ENCODE data around the gene NEGR1. TPM values are rescaled to one million over a fixed set of nuclear protein-coding genes. Genes with fewer than 3 reads are reported as not detected.

NEGR1 gene
- total and polyA plus RNA-seq, 2 experiments from 2014 or later: 0.57 to 0.94 TPM

GRCh38 chr1:71448444-71448843 lies 833.9 kb downstream of the NEGR1 start:
- ATAC-seq: no peak
- no peaks in the 10 kb centered on the region for H3K79me2 ChIP-seq (replicated peaks; ENCODE audit: insufficient read depth)
- no peaks in the 10 kb centered on the region for H3K9me3 Mint-ChIP-seq
- no peaks in the 10 kb centered on the region for H3K9me2 ChIP-seq (ENCODE audit: insufficient read depth)
- H3K27ac Mint-ChIP-seq: no peak overlapping the region
- no peak overlapping the region for H3K4me2 ChIP-seq
- H3K36me3 Mint-ChIP-seq (ENCODE audit: low read depth): no peaks in the 10 kb centered on the region
- H3K27me3 ChIP-seq (ENCODE audit: insufficient read depth): no peaks in the 10 kb centered on the region
- H3K4me1 ChIP-seq (ENCODE audit: insufficient read depth): no peaks in the 10 kb centered on the region
- H3K27ac ChIP-seq (ENCODE audit: low read depth): no peak overlapping the region
- H3K4me3 ChIP-seq: no peak overlapping the region
- no peaks in the 10 kb centered on the region for H3K36me3 ChIP-seq (ENCODE audit: insufficient read depth)
- no peaks in the 10 kb centered on the region for H3F3A ChIP-seq (replicated peaks; ENCODE audit: low read depth)
- DNase-seq (ENCODE audit: low spot score): no peak
- H3K4me1 Mint-ChIP-seq: no peaks in the 10 kb centered on the region; the same call in 2 of the 3 replicates
- H3K4me3 Mint-ChIP-seq: no peak overlapping the region
- no peaks in the 10 kb centered on the region for H4K20me1 ChIP-seq (replicated peaks; ENCODE audit: insufficient read depth)
- no peak overlapping the region for H2AFZ ChIP-seq
- no peak for TF ChIP-seq ZNF462 (CRISPR knock-in tag; IDR thresholded peaks at IDR 0.05)
- no peak for TF ChIP-seq NANOG (IDR thresholded peaks at IDR 0.05; ENCODE audit: borderline replicate concordance)
- no peak for TF ChIP-seq JUNB (IDR thresholded peaks at IDR 0.05; ENCODE audit: unreplicated experiment)
- no peak for TF ChIP-seq POLR2AphosphoS5 (IDR thresholded peaks at IDR 0.05; ENCODE audit: low read depth)
- TF ChIP-seq ZNF114 (CRISPR knock-in tag; IDR thresholded peaks at IDR 0.05): no peak
- TF ChIP-seq STAT1 (IDR thresholded peaks at IDR 0.05; ENCODE audit: unreplicated experiment): no peak
- no peak for TF ChIP-seq EZH2phosphoT487 (IDR thresholded peaks at IDR 0.05; ENCODE audit: unreplicated experiment)
- no peak for TF ChIP-seq ETS1 (IDR thresholded peaks at IDR 0.05)
- TF ChIP-seq CTCF (conservative IDR thresholded peaks at IDR 0.05; ENCODE audit: low read depth in 2 of 2): no peak
- no peak for TF ChIP-seq EZH2 (IDR thresholded peaks at IDR 0.05; ENCODE audit: low read depth, unreplicated experiment)
- TF ChIP-seq REST (IDR thresholded peaks at IDR 0.05; ENCODE audit: unreplicated experiment): no peak
- no peak for TF ChIP-seq CREB1 (CRISPR knock-in tag; IDR thresholded peaks at IDR 0.05; ENCODE audit: low read depth)
- no peak for TF ChIP-seq ZNF331 (CRISPR knock-in tag; IDR thresholded peaks at IDR 0.05; ENCODE audit: low read depth)
- H3K27me3 Mint-ChIP-seq (ENCODE audit: insufficient read depth, low read depth, poor library complexity): no peaks in the 10 kb centered on the region

Measured in GM23338 (cell line).